Tibial nerve (tissue), 4 donors: Measurements from ENCODE around the gene MCOLN2.

ENCODE experiments used
- CTCF ChIP-seq, 5 experiments: fragments of 200-600 bp in 3 of 5; fragments of 450-650 bp in 2 of 5; sonication (generic) in 3 of 5; IDR thresholded peaks; one replicate each; pipeline ENCODE4 v1.5.1; 2016 to 2019; ENCODE audit warnings: antibody characterized with exemption in 5 of 5, mild to moderate bottlenecking in 3 of 5, moderate library complexity in 2 of 5
- EP300 ChIP-seq, 2 donors: sonication (generic); formaldehyde crosslinking; IDR thresholded peaks; one replicate each; pipeline ENCODE4 v1.6.1; 2017; ENCODE audit warnings: antibody characterized with exemption in 2 of 2, mild to moderate bottlenecking in 1 of 2

GRCh38 chr1:85030536-85030935 lies 33.6 kb upstream of the MCOLN2 start:
- TF ChIP-seq EP300 (IDR thresholded peaks at IDR 0.05): no peak
- no peak for TF ChIP-seq CTCF (IDR thresholded peaks at IDR 0.05)
